ENCODE results near the gene FCN2.

The FCN2 gene

DNA sequence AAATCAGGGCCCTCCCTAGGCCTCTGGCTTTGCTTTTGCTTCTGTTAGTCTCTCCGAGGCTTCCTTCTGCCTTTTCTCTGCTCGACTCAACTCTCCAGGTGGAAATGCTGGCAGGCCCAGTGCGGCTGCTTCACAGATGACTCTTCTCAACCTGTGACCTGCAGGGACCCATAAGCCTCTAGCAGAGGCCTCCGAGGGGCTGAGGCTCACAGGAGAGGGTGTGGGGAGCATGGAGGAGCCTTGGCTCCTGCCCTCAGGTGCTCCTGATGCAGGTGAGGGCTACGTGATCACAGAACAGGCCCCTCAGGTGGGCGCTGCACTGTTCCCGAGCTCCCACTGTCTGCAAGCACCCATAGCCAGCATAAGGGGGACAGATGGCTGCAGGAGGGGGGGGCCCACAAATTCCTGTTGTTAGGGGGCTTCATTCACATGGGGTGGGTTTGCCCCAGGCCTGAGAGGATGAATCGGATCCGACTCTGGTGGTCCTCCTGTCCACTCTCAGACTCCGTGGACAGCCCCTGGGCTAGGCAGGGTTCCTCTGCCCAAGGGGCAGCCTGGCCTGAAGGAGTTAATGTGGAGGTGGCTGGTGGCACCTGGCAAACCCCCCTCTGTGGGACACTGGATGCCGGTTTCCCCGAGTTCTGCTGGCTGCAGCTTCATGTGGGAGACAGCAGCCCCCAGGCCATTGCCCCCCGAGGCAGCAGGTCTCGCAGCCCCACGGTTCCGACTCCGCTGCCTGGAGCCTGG is 10.9 kb upstream of the FCN2 start:
- no peak for DNase-seq

- DNase-seq, result no peak
Observed at GRCh38 chr9:134870301-134870694, 10.3 kb upstream of the FCN2 start.

- DNase-seq, result no peak
Observed at GRCh38 chr9:134870746-134871662, 9.6 kb upstream of the FCN2 start.

- DNase-seq, result no peak
Observed at GRCh38 chr9:134871697-134872340, 8.8 kb upstream of the FCN2 start.

GRCh38 chr9:134872482-134873231 is 8.0 kb upstream of the FCN2 start:
- no peak for DNase-seq

DNA sequence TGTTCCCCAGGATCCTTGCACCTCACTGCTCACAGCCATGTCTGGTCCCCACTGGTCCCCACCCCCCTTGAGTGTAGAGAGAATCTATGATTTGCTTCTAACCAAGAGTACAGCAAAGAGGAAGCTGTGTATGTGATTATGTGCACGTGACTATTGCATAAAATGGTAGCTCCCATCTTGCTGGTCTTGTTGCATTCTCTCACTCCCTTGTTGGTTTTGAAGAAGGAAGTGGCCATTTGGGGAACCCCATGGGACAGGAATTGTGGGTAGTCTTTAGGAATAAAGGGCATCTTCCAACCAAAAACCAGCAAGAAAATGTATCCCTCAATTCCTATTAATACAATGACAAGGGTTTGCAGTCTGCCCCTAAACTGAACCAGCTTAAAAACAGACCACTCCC is 5.2 kb upstream of the FCN2 start:
- no peak for DNase-seq

DNA sequence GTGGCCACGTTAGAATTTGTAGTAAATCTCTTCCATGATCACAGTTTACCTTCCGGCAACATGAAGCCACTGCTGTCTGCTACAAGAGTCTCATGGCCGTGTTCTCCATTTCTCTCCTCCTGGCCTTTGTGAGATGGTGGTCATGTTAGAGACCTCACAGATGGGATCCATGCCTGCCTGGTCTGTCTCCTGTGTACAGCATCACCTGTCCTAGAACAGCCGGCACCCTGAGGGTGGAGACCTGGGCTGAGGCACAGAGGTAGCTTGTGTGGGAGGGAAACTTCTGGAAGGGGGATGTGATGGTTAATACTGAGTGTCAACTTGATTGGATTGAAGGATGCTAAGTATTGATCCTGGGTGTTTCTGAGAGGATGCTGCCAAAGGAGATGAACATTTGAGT is 3.1 kb upstream of the FCN2 start:
- DNase-seq, result no peak

GRCh38 chr9:134879664-134880483 is 736 bp upstream of the FCN2 start:
- DNase-seq, result no peak

DNA sequence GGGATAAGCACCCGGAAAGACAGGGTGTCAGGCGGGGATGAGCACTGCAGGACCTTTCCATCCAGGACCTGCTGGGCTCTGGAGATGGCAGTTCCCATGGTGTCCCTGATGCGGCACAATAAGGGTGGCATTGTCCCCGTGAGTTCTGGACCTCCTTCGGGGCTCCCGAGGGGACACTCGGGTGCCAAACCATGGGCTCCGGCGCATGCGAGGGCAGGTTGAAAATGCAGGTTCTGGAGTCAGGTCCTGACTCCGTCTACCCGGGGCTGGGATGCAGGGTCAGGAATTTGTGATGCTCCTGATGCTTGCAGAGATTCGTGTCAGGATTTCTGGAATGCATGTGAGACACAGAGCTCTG is 682 bp downstream of the FCN2 start:
- no peak for DNase-seq

DNA sequence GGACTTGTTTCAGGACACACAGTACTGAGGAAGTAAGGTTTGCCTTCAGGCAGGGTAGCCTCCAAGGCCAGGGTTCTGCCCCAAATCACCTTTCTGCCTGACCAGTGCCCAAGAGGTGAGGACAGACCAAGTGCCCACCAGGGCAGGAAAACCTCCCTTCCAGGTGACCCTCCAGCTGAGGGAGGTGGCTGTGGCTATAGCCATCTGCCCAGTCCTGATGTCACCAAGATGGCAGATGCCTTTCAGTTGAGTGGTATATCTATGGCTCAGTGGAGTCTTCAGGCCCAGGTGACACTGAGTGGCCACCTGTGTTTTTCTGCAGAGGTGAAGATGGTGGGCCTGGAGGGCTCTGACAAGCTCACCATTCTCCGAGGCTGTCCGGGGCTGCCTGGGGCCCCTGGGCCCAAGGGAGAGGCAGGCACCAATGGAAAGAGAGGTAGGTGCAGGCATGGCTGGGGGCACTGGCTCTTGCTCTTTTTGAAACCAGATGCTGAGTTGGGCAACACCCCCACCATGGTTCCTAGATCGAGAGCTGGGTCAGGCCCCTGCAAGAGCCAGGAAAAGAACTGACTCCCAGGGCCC is 1.7 kb downstream of the FCN2 start:
- no peak for DNase-seq

DNA sequence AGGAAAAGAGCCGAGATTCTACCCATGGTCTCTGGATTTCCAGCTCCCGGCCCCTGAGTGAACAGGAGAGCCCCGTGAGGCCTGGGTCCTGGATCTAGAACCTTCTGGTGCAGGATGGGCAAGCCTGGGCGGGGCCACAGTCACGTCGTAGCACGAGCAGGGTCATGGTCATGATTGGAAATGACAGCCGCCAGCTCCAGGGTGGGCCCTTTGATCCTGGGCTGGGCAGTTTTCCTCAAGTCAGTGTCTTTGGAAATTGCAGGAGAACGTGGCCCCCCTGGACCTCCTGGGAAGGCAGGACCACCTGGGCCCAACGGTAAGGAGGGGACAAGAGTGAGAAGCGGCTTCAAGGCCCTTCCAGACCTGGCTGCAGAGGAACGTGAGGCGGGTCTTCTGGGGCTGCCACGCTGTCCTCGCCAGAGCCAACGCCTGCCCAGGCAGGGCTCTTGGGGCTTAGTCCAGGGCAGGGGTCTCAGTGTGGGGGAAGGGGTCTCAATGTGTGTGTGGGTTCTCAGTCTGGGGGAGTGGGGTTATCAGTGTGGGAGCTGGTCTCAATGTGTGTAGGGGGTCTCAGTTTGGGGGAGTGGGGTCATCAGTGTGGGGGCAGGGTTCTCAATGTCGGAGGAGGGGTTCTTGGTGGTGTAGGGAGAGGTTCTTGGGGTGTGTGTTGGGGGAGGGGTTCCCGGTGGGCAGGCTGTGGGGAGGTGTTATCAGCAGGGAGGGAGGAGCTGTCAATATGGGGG is 2.6 kb downstream of the FCN2 start:
- no peak for DNase-seq

DNA sequence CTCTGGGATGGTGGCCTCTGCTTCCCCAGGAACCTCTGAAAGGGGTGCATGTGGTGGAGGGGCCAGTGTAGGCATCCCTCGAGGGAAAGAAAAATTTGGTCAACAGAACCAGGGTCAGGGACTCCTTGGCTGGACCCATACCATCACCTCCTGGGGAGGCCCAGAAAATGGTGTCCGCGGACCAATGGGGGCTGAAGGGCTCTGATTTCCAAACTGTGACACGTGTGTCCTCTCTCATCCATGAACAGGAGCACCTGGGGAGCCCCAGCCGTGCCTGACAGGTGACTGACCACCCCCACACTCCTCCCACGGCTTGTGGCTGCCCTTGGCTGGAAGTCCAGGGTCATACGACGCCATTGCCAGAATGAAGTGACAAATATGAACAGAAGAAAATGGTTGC is 3.9 kb downstream of the FCN2 start:
- no peak for DNase-seq

DNA sequence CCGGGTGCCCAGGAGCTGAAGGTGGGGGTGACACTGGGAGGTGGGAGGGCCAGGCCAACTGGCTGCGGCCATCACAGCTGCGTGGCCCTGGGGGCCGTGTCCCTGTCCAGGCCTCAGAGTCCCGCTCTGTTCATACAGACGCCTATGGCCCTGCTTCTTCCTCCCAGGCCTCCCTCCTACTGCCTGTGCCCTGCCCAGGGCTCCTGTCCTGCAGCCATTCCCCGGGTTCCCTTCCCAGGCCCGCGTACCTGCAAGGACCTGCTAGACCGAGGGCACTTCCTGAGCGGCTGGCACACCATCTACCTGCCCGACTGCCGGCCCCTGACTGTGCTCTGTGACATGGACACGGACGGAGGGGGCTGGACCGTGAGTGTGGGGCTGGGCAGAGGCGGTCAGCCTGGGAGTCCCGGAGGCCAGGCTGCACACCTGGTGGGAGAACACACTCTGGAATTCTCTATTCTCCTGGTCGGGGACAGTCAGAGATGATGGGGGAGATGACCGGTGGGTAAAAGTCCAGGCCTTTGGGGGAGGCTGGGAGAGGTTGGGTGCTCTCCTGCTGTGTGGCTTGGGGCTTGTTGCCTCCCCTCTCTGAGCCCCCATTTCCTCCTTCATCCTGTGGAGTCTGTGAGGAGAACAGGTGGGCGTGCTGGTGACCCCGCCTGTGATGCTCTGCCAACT is 4.5 kb downstream of the FCN2 start:
- DNase-seq, result no peak

DNA sequence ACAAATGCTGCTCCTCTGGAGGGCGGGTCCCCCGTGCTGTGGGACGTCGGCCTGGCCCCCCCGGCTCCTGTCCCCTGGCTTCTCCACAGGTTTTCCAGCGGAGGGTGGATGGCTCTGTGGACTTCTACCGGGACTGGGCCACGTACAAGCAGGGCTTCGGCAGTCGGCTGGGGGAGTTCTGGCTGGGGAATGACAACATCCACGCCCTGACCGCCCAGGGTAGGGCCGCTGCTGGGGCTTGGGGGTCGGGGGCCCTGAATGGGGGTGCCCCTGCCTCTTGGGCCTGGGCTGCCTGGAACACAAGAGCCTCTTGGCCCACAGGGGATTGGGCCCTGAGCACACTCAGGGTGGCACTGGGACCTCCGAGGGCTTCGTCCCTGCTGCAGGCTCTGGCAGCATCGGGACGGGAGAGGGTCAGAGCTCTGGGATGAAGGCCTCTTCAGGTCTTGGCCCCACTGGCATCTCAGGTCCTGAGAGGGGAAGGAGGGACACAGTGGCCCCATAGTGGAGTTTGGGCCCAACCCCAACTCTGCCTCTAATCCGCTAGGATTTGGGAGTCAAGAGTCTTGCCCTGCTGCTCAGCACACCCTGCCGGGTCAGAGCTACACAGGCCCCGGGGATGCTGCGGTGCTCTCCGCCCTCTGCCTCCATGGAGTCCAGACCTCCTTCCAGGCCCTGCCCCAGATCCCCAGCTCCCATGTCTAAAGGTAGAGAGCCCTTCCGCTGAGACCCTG is 5.2 kb downstream of the FCN2 start:
- DNase-seq, result no peak

DNA sequence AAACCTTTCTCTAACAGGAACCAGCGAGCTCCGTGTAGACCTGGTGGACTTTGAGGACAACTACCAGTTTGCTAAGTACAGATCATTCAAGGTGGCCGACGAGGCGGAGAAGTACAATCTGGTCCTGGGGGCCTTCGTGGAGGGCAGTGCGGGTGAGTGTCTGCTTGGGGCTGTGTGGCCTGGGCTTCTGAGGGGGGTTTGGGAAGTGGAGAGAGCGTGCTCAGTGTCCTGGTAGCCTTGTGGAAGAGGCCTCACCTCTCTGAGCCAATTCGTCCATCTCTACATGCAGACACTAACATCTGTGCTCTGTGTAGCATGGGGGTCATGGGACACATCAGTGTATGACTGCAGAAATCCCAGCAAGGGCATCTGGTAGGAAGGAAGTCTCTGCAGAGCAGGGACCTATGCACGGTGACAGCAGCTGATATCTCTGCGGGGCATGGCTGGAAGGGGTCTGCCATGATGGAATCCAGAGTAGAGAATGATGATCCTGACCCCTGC is 5.9 kb downstream of the FCN2 start:
- no peak for DNase-seq

DNA sequence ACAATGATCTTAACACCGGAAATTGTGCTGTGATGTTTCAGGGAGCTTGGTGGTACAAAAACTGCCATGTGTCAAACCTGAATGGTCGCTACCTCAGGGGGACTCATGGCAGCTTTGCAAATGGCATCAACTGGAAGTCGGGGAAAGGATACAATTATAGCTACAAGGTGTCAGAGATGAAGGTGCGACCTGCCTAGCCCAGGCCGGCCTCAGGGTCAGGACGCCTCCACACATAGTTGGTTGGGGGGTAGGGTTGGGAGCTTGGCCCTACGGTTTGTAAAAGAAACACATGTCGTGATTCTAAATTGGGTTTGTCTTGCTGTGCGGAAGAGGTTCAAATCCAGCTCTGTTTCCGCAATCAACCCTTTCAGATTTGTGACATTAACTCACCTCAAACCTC is 6.6 kb downstream of the FCN2 start:
- DNase-seq, result no peak

GRCh38 chr9:134887686-134888602 is 7.3 kb downstream of the FCN2 start:
- DNase-seq, result no peak

DNA sequence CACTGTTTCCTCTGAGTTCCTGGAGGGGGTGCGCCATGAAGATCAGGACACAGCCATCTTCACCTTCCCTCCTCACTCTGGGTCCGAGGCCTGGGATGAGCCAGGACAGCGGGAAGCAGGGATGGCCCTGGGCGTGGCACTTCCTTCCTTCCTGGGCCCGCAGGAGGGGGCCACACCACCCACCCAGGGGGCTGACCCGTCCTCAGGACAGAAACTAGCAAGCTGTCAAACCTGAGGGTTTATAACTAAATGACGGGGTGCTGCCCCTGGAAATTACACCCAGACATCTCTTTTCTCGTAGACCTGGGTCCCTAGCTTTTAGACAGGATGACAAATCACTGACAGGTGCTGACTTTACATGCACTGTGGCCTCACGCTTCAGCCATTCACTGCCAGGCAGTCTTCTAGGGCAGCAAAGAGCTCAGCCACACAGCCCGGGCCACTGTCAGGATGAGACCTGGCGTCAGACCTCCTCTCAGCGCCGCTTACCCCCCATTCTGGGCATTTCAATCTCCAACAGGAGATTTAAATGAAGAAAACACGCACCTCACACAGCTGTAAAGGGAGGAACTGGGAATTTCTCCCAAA is 8.1 kb downstream of the FCN2 start:
- no peak for DNase-seq

All from T1000 (cell line).